Stomach (tissue), 4 donors: ENCODE measurements around the gene SYT14.

Experiments used
- POLR2A ChIP-seq, 4 donors: fragments of 450-650 bp; IDR thresholded peaks; one replicate each; pipeline ENCODE4 v1.6.1; 2016; ENCODE audit warnings: antibody characterized with exemption in 4 of 4, control low read depth in 2 of 4, mild to moderate bottlenecking in 1 of 4, moderate library complexity in 1 of 4
- TF ChIP-seq, protein P1 (sequence below), 7 experiments: fragments of 450-650 bp in 4 of 7; fragments of 200-600 bp in 3 of 7; sonication (generic) in 3 of 7; IDR thresholded peaks; one replicate each; pipeline ENCODE4 v1.5.1; 2016 to 2019; ENCODE audit warnings: antibody characterized with exemption in 7 of 7, control low read depth in 2 of 7, mild to moderate bottlenecking in 1 of 7

- TF ChIP-seq, protein P1, sequence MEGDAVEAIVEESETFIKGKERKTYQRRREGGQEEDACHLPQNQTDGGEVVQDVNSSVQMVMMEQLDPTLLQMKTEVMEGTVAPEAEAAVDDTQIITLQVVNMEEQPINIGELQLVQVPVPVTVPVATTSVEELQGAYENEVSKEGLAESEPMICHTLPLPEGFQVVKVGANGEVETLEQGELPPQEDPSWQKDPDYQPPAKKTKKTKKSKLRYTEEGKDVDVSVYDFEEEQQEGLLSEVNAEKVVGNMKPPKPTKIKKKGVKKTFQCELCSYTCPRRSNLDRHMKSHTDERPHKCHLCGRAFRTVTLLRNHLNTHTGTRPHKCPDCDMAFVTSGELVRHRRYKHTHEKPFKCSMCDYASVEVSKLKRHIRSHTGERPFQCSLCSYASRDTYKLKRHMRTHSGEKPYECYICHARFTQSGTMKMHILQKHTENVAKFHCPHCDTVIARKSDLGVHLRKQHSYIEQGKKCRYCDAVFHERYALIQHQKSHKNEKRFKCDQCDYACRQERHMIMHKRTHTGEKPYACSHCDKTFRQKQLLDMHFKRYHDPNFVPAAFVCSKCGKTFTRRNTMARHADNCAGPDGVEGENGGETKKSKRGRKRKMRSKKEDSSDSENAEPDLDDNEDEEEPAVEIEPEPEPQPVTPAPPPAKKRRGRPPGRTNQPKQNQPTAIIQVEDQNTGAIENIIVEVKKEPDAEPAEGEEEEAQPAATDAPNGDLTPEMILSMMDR (IDR thresholded peaks at IDR 0.05), result no peak
- no peak for TF ChIP-seq POLR2A (IDR thresholded peaks at IDR 0.05)
These were observed 50.7 kb downstream of the SYT14 start for GRCh38 chr1:209988706-209989105.
